HEK293T (cell line): ENCODE results near the gene DOLPP1.

Experiments
- HDGF ChIP-seq: fragments of 450-650 bp; IDR thresholded peaks from 2 replicates; pipeline ENCODE4 v1.6.1; 2017; ENCODE audit warnings: antibody characterized with exemption, borderline replicate concordance
- NFRKB ChIP-seq: fragments of 450-650 bp; IDR thresholded peaks from 2 replicates; pipeline ENCODE4 v1.6.1; 2016; ENCODE audit warnings: mild to moderate bottlenecking, moderate library complexity
- SP1 ChIP-seq: fragments of 450-650 bp; IDR thresholded peaks from 2 replicates; pipeline ENCODE4 v1.6.1; 2017
- TARDBP ChIP-seq: fragments of 450-650 bp; IDR thresholded peaks from 2 replicates; pipeline ENCODE4 v1.6.1; 2016

DNA sequence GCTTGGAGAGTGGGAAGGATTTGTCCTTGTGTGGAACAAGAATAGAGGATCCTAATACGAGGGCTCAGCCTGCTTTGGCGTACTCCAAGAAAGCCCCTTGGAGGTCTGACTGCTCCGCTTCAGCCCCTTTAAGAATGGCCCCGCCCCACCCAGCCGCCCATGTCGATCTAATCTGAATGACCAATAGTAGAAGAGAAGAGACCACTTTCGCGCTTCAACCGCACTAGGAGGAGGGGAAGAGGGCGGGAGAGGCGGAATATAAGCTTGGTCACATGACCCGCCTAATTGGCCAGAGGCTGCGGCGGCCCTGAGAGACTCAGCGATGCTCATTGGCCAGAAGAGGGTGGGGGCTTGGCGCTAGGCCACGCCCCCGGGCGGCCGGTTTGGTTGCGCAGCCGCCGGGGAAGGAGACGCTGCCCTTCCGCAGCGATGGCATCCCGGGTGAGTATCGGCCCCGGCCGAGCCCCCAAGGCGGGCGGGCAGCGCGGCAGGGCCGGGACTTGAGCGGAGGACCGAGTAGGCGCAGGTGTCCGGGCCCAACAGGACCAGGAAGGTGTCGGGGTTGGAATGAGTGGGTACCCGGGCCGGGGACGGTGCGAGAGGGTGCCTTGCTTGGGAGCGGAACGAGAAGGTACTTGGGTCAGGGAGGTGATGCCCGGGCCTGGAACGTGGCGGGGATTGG lies 44.5 kb upstream of the DOLPP1 start, which contains the start of gene MIGA2:
- TF ChIP-seq TARDBP (no peak), SP1 (no peak), HDGF (no peak), NFRKB (no peak)
